SK-N-SH (cell line): ENCODE measurements around the gene GUCY1A1. TPM values are rescaled to one million over a fixed set of nuclear protein-coding genes. Genes with fewer than 3 reads are reported as not detected.
"Not testable (repeated sequence)": the region's sequence is repeated elsewhere in the genome, so short reads cannot be mapped to it uniquely, and the experiment has no call there.

Source experiments
- CTCF ChIA-PET: fragments of 300-600, 350-600 bp; formaldehyde crosslinking; extraction: SDS; loops from one replicate; lab custom pipeline; 2021; lab: Yijun Ruan, JAX
- POLR2A ChIA-PET: fragments of 350-600 bp; sonication (Branson Sonifier 250); formaldehyde crosslinking; extraction: SDS; loops from one replicate; lab custom pipeline; 2020; ENCODE audit warnings: antibody characterized with exemption, inconsistent platforms; lab: Yijun Ruan, JAX
- DNase-seq: peaks from one replicate; pipeline ENCODE4 v3.0.0; 2012
- H2AFZ ChIP-seq: fragments of 200-600 bp; sonication (generic); 2 replicates; pipeline ENCODE4 v1.8.1; 2016; ENCODE audit warnings: antibody characterized with exemption, mild to moderate bottlenecking, low read depth
- H3F3A ChIP-seq: fragments of 200-600 bp; sonication (generic); replicated peaks from 2 replicates; pipeline ENCODE3; 2016; ENCODE audit warnings: antibody characterized with exemption, mild to moderate bottlenecking; ENCODE audit not compliant: insufficient read depth
- H3K27ac ChIP-seq, 2 experiments: fragments of 200-500 bp in 1 of 2; fragments of 200-600 bp in 1 of 2; sonication (Bioruptor generic) in 1 of 2; sonication (generic), shearing (Covaris generic) in 1 of 2; 2 replicates each; pipeline versions ENCODE4 v1.5.1 to v1.6.1; 2014 to 2016; ENCODE audit warnings: low read depth in 2 of 2, inconsistent platforms in 1 of 2, low read length in 1 of 2, mild to moderate bottlenecking in 1 of 2, mixed read lengths in 1 of 2
- H3K27me3 ChIP-seq: fragments of 200-600 bp; sonication (generic), shearing (Covaris generic); 2 replicates; pipeline ENCODE4 v1.6.1; 2016; ENCODE audit warnings: mixed run types; ENCODE audit not compliant: insufficient read depth
- H3K36me3 ChIP-seq, 2 experiments: fragments of 200-500 bp in 1 of 2; fragments of 200-600 bp in 1 of 2; sonication (Bioruptor generic) in 1 of 2; sonication (generic) in 1 of 2; replicated peaks in 1 of 2; 2 replicates each; pipeline versions ENCODE3 to v1.5.1; 2014 to 2016; ENCODE audit warnings: low read length in 1 of 2, mild to moderate bottlenecking in 1 of 2; ENCODE audit not compliant: insufficient read depth in 2 of 2, control insufficient read depth in 1 of 2
- H3K4me1 ChIP-seq, 2 experiments: fragments of 200-500 bp in 1 of 2; fragments of 200-600 bp in 1 of 2; sonication (Bioruptor generic) in 1 of 2; sonication (generic), shearing (Covaris generic) in 1 of 2; 2 replicates each; pipeline versions ENCODE4 v1.5.1 to v1.6.1; 2014 to 2016; ENCODE audit warnings: low read depth in 1 of 2, low read length in 1 of 2, mixed run types in 1 of 2; ENCODE audit not compliant: insufficient read depth in 2 of 2, control insufficient read depth in 1 of 2
- H3K4me2 ChIP-seq: fragments of 200-600 bp; sonication (generic), shearing (Covaris generic); 2 replicates; pipeline ENCODE4 v1.6.1; 2017; ENCODE audit warnings: mixed run types
- H3K4me3 ChIP-seq, 2 experiments: fragments of 200-500 bp in 1 of 2; fragments of 200-600 bp in 1 of 2; sonication (Bioruptor generic) in 1 of 2; sonication (generic), shearing (Covaris generic) in 1 of 2; 2 replicates each; pipeline versions ENCODE4 v1.5.1 to v1.8.1; 2014 to 2016; ENCODE audit warnings: low read depth in 2 of 2, inconsistent platforms in 1 of 2, low read length in 1 of 2, mild to moderate bottlenecking in 1 of 2, mixed read lengths in 1 of 2, moderate library complexity in 1 of 2
- H3K79me2 ChIP-seq: fragments of 200-600 bp; sonication (generic); 2 replicates; pipeline ENCODE4 v1.8.1; 2017; ENCODE audit warnings: mild to moderate bottlenecking; ENCODE audit not compliant: insufficient read depth
- H3K9ac ChIP-seq: fragments of 200-600 bp; sonication (generic); 2 replicates; pipeline ENCODE4 v1.6.1; 2017; ENCODE audit warnings: mixed run types
- H3K9me2 ChIP-seq: fragments of 200-600 bp; sonication (generic); 2 replicates; pipeline ENCODE4 v1.6.1; 2017; ENCODE audit warnings: mixed run types
- H3K9me3 ChIP-seq: fragments of 200-600 bp; sonication (generic); 2 replicates; pipeline ENCODE4 v1.6.1; 2017; ENCODE audit warnings: mixed run types, mild to moderate bottlenecking, moderate library complexity
- H4K20me1 ChIP-seq: fragments of 200-600 bp; sonication (generic); 2 replicates; pipeline ENCODE4 v1.6.1; 2017; ENCODE audit warnings: mild to moderate bottlenecking, mixed run types; ENCODE audit not compliant: insufficient read depth
- CHD2 ChIP-seq: fragments of 150-350 bp; IDR thresholded peaks from 2 replicates; pipeline ENCODE4 v1.6.1; 2018; ENCODE audit warnings: low read length; ENCODE audit not compliant: partially characterized antibody
- ELF1 ChIP-seq: IDR thresholded peaks from 2 replicates; pipeline ENCODE4 v1.4.0; 2012
- EP300 ChIP-seq, 2 experiments: IDR thresholded peaks; 2 replicates each; pipeline versions ENCODE4 v1.4.0 to v1.6.1; 2012; ENCODE audit warnings: borderline replicate concordance in 1 of 2, low read depth in 1 of 2, low read length in 1 of 2
- EZH2phosphoT487 ChIP-seq: fragments of 200-600 bp; sonication (generic); IDR thresholded peaks from 2 replicates; pipeline ENCODE4 v1.6.1; 2017; ENCODE audit warnings: low read depth, mixed run types, mild to moderate bottlenecking, antibody characterized with exemption, moderate library complexity, borderline replicate concordance
- FOXJ3 ChIP-seq: sonication (generic); formaldehyde crosslinking; IDR thresholded peaks from 2 replicates; pipeline ENCODE4 v1.5.1; 2020; ENCODE audit warnings: mild to moderate bottlenecking, missing genetic modification reagents
- GABPA ChIP-seq: IDR thresholded peaks from 2 replicates; pipeline ENCODE4 v1.4.0; 2012; ENCODE audit warnings: low read depth, mild to moderate bottlenecking
- GATA2 ChIP-seq: sonication (generic); formaldehyde crosslinking; IDR thresholded peaks from 2 replicates; pipeline ENCODE4 v1.5.0; 2020; ENCODE audit warnings: mild to moderate bottlenecking, missing genetic modification reagents
- IRF3 ChIP-seq: fragments of 150-350 bp; IDR thresholded peaks from 2 replicates; pipeline ENCODE4 v1.6.1; 2016; ENCODE audit warnings: mild to moderate bottlenecking, low read depth, low read length
- JUND ChIP-seq: IDR thresholded peaks from 2 replicates; pipeline ENCODE4 v1.4.0; 2012
- MAX ChIP-seq: IDR thresholded peaks from 2 replicates; pipeline ENCODE4 v1.4.0; 2012; ENCODE audit warnings: low read depth
- NFIC ChIP-seq: IDR thresholded peaks from 2 replicates; pipeline ENCODE4 v1.4.0; 2012; ENCODE audit warnings: borderline replicate concordance
- RCOR1 ChIP-seq: fragments of 150-350 bp; IDR thresholded peaks from 2 replicates; pipeline ENCODE4 v1.6.1; 2017; ENCODE audit warnings: antibody characterized with exemption, low read length
- REST ChIP-seq: IDR thresholded peaks from 2 replicates; pipeline ENCODE4 v1.6.1; 2012; ENCODE audit warnings: mild to moderate bottlenecking, low read depth, low read length, moderate library complexity
- RFX5 ChIP-seq: IDR thresholded peaks from 2 replicates; pipeline ENCODE4 v1.6.1; 2012; ENCODE audit warnings: mild to moderate bottlenecking, improper control_type of control experiment, low read length
- RXRA ChIP-seq: IDR thresholded peaks from 2 replicates; pipeline ENCODE4 v1.4.0; 2012; ENCODE audit warnings: low read depth, mild to moderate bottlenecking, borderline replicate concordance
- SMC3 ChIP-seq: IDR thresholded peaks from 2 replicates; pipeline ENCODE4 v1.6.1; 2012; ENCODE audit warnings: low read depth, low read length, improper control_type of control experiment
- TEAD4 ChIP-seq: IDR thresholded peaks from 2 replicates; pipeline ENCODE4 v1.4.0; 2012; ENCODE audit warnings: mild to moderate bottlenecking, borderline replicate concordance; ENCODE audit not compliant: insufficient read depth
- USF2 ChIP-seq: fragments of 150-350 bp; IDR thresholded peaks from 2 replicates; pipeline ENCODE4 v1.6.1; 2017; ENCODE audit warnings: antibody characterized with exemption, low read length, low read depth, borderline replicate concordance
- WGBS: methylation state at CpG from one replicate; pipeline ENCODE4 v1.1.6; 2017; ENCODE audit warnings: low lambda C conversion rate; 5-methylcytosine and 5-hydroxymethylcytosine counted together
- polyA plus RNA-seq, 3 experiments: library from polyadenylated mRNA; depleted of rRNA; stranded (reverse); fragments of >200 nt; gene quantifications; 2 replicates each; pipeline ENCODE4 v1.2.3, GENCODE V29; 2012

Gene GUCY1A1
- polyA plus RNA-seq, 1 of the 3 experiments (the other 2 are of a cell fraction): 0.03 TPM

- H3K27me3 ChIP-seq: no peaks in the 10 kb centered on the region
- WGBS: 46% methylated on average over 2 of the region's 2 CpGs
- ChIA-PET POLR2A (no interaction called here), CTCF (no interaction called here)
- H3K9me3 ChIP-seq: no peaks in the 10 kb centered on the region
- no peaks in the 10 kb centered on the region for H3K79me2 ChIP-seq
- H3K4me2 ChIP-seq: no peak overlapping the region
- no peak overlapping the region for H2AFZ ChIP-seq
- TF ChIP-seq REST (no peak), RFX5 (no peak), FOXJ3 (CRISPR knock-in tag) (no peak), SMC3 (no peak), CHD2 (no peak), USF2 (no peak), EP300 (IDR thresholded peaks at IDR 0.05; ENCODE audit: borderline replicate concordance in 1 of 2, low read depth in 1 of 2, low read length in 1 of 2) (no peak), RCOR1 (no peak), GATA2 (CRISPR knock-in tag) (no peak), RXRA (no peak), GABPA (no peak), MAX (no peak), JUND (no peak), TEAD4 (no peak), EZH2phosphoT487 (no peak), IRF3 (no peak), ELF1 (no peak), NFIC (no peak)
- no peak overlapping the region for H3K27ac ChIP-seq
- H3F3A ChIP-seq: no peaks in the 10 kb centered on the region
- H3K9me2 ChIP-seq: no peaks in the 10 kb centered on the region
- DNase-seq: no peak
- no peak overlapping the region for H3K9ac ChIP-seq
- no peaks in the 10 kb centered on the region for H3K4me1 ChIP-seq
- no peaks in the 10 kb centered on the region for H4K20me1 ChIP-seq
- no peaks in the 10 kb centered on the region for H3K36me3 ChIP-seq
- no peak overlapping the region for H3K4me3 ChIP-seq
Measured at GRCh38 chr4:155646001-155646400, 20.6 kb upstream of the GUCY1A1 start.

GRCh38 chr4:155650785-155651184 is 15.9 kb upstream of the GUCY1A1 start:
- DNase-seq, H2AFZ ChIP-seq, H3K79me2 ChIP-seq, H3K27me3 ChIP-seq, H3K27ac ChIP-seq, POLR2A ChIA-PET, H3K9me3 ChIP-seq, H3K9me2 ChIP-seq, H3K4me3 ChIP-seq, H3F3A ChIP-seq, H3K36me3 ChIP-seq, H3K4me2 ChIP-seq, H4K20me1 ChIP-seq, H3K9ac ChIP-seq, H3K4me1 ChIP-seq, CTCF ChIA-PET: not testable (repeated sequence)
- WGBS: 56% methylated on average over 4 of the region's 4 CpGs
